Suprapubic skin (tissue), 4 donors: Measurements from ENCODE around the gene SCUBE1.

ENCODE experiments used
- CTCF ChIP-seq, 2 donors: fragments of 200-600 bp in 1 of 2; fragments of 450-650 bp in 1 of 2; sonication (generic) in 1 of 2; IDR thresholded peaks; one replicate each; pipeline ENCODE4 v1.5.1; 2016 to 2019; ENCODE audit warnings: antibody characterized with exemption in 2 of 2, mild to moderate bottlenecking in 1 of 2, moderate library complexity in 1 of 2
- EP300 ChIP-seq: sonication (generic); formaldehyde crosslinking; IDR thresholded peaks from one replicate; pipeline ENCODE4 v1.6.1; 2017; ENCODE audit warnings: antibody characterized with exemption
- POLR2A ChIP-seq, 2 donors: fragments of 450-650 bp; IDR thresholded peaks; one replicate each; pipeline ENCODE4 v1.6.1; 2017; ENCODE audit warnings: antibody characterized with exemption in 2 of 2, mild to moderate bottlenecking in 2 of 2, moderate library complexity in 2 of 2
- POLR2AphosphoS5 ChIP-seq, 3 donors: sonication (generic); formaldehyde crosslinking; IDR thresholded peaks; one replicate each; pipeline ENCODE4 v1.6.1; 2017; ENCODE audit warnings: antibody characterized with exemption in 3 of 3

GRCh38 chr22:43267332-43267980 is 75.7 kb downstream of the SCUBE1 start:
- TF ChIP-seq CTCF (IDR thresholded peaks at IDR 0.05) (no peak), POLR2AphosphoS5 (IDR thresholded peaks at IDR 0.05) (no peak), POLR2A (IDR thresholded peaks at IDR 0.05) (no peak), EP300 (no peak)
